Gastroesophageal sphincter (tissue), 3 donors: ENCODE results near the gene PTPRK.

Experiments used
- CTCF ChIP-seq, 4 experiments: fragments of 200-600 bp in 2 of 4; fragments of 450-650 bp in 2 of 4; sonication (generic) in 1 of 4; IDR thresholded peaks; one replicate each; pipeline ENCODE4 v1.5.1; 2017 to 2019; ENCODE audit warnings: antibody characterized with exemption in 4 of 4, mild to moderate bottlenecking in 2 of 4, moderate library complexity in 2 of 4
- POLR2A ChIP-seq, 2 donors: fragments of 450-650 bp; IDR thresholded peaks; one replicate each; pipeline ENCODE4 v1.6.1; 2017; ENCODE audit warnings: antibody characterized with exemption in 2 of 2, mild to moderate bottlenecking in 2 of 2, moderate library complexity in 1 of 2
- POLR2AphosphoS5 ChIP-seq: sonication (generic); formaldehyde crosslinking; IDR thresholded peaks from one replicate; pipeline ENCODE4 v1.6.1; 2017; ENCODE audit warnings: antibody characterized with exemption

GRCh38 chr6:128158496-128158895, 361.9 kb downstream of the PTPRK start:
- no peak for TF ChIP-seq CTCF (IDR thresholded peaks at IDR 0.05)
- no peak for TF ChIP-seq POLR2A (IDR thresholded peaks at IDR 0.05)
- no peak for TF ChIP-seq POLR2AphosphoS5
